ENCODE data around the gene NEK7.

Gene NEK7

GRCh38 chr1:198158735-198159589 lies 2.2 kb downstream of the NEK7 start:
- Histone ChIP-seq H2BK120ac (ENCODE audit: insufficient read depth, low read length, poor library complexity) (peak overlapping the region; percentile 73), H3K4me1 (ENCODE audit: control insufficient read depth in 1 of 2, insufficient read depth in 2 of 2, low read length in 2 of 2) (peaks cover 5 to 13% of the 10 kb centered on the region in 2 experiments), H3K18ac (ENCODE audit: low read length) (peak overlapping the region; percentile 89), H3K27me3 (ENCODE audit: insufficient read depth, low read length) (no peaks in the 10 kb centered on the region), H3K9me3 (ENCODE audit: insufficient read depth, low read depth, low read length) (no peaks in the 10 kb centered on the region), H4K8ac (ENCODE audit: low read depth, low read length) (peak overlapping the region; percentile 98), H3K4ac (ENCODE audit: low read depth, low read length) (peak overlapping the region; percentile 44), H4K12ac (ENCODE audit: low read depth, low read length) (peak overlapping the region; percentile 87), H2AK5ac (ENCODE audit: low read length) (no peak overlapping the region), H2BK5ac (ENCODE audit: low read depth, low read length, poor library complexity) (peak overlapping the region; percentile 80), H3K4me3 (ENCODE audit: low read depth, low read length) (peak overlapping the region; percentile 77), H3K23ac (ENCODE audit: low read length) (no peak overlapping the region), H3K4me2 (ENCODE audit: low read length) (peak overlapping the region; percentile 72), H3K36me3 (ENCODE audit: control insufficient read depth in 1 of 2, insufficient read depth in 2 of 2, low read length in 2 of 2) (no peaks in the 10 kb centered on the region), H4K91ac (ENCODE audit: low read depth, low read length) (peak overlapping the region; percentile 63), H2BK12ac (ENCODE audit: low read length) (no peak overlapping the region), H3K14ac (ENCODE audit: low read length) (peak overlapping the region; percentile 88), H3K27ac (ENCODE audit: low read depth, low read length) (peak overlapping the region; percentile 89), H3K79me1 (ENCODE audit: low read length) (peaks cover 25% of the 10 kb centered on the region), H3K9ac (ENCODE audit: low read length) (peak overlapping the region; percentile 94), H3K79me2 (ENCODE audit: control insufficient read depth, insufficient read depth, low read length, poor library complexity) (peaks cover 16% of the 10 kb centered on the region), H2AFZ (ENCODE audit: insufficient read depth, low read length, poor library complexity) (peak overlapping the region; percentile 87)
- DNase-seq, result peak; percentile 88 to 89
- no CpG with 5 or more reads among the region's 37 CpGs for WGBS (ENCODE audit: extremely low coverage, insufficient coverage, insufficient read length)

GRCh38 chr1:198160222-198160621 lies 3.4 kb downstream of the NEK7 start:
- H3K36me3 ChIP-seq (ENCODE audit: control insufficient read depth in 1 of 2, insufficient read depth in 2 of 2, low read length in 2 of 2), result no peaks in the 10 kb centered on the region
- no peak overlapping the region for H3K4ac ChIP-seq (ENCODE audit: low read depth, low read length)
- H3K4me3 ChIP-seq (ENCODE audit: low read depth, low read length), result no peak overlapping the region
- H3K14ac ChIP-seq (ENCODE audit: low read length), result no peak overlapping the region
- peaks cover 18% of the 10 kb centered on the region for H3K79me2 ChIP-seq (ENCODE audit: control insufficient read depth, insufficient read depth, low read length, poor library complexity)
- H3K9me3 ChIP-seq (ENCODE audit: insufficient read depth, low read depth, low read length), result no peaks in the 10 kb centered on the region
- DNase-seq, result peak in 1 of 2 donors; percentile 44
- no CpG with 5 or more reads among the region's 7 CpGs for WGBS (ENCODE audit: extremely low coverage, insufficient coverage, insufficient read length)
- H2AK5ac ChIP-seq (ENCODE audit: low read length), result no peak overlapping the region
- no peak overlapping the region for H3K27ac ChIP-seq (ENCODE audit: low read depth, low read length)
- no peak overlapping the region for H2BK12ac ChIP-seq (ENCODE audit: low read length)
- H3K4me1 ChIP-seq (ENCODE audit: control insufficient read depth in 1 of 2, insufficient read depth in 2 of 2, low read length in 2 of 2), result peaks cover 5 to 13% of the 10 kb centered on the region in 2 experiments
- no peaks in the 10 kb centered on the region for H3K27me3 ChIP-seq (ENCODE audit: insufficient read depth, low read length)
- no peak overlapping the region for H3K23ac ChIP-seq (ENCODE audit: low read length)
- H3K18ac ChIP-seq (ENCODE audit: low read length), result no peak overlapping the region
- no peak overlapping the region for H2BK120ac ChIP-seq (ENCODE audit: insufficient read depth, low read length, poor library complexity)
- H3K4me2 ChIP-seq (ENCODE audit: low read length), result no peak overlapping the region
- no peak overlapping the region for H2BK5ac ChIP-seq (ENCODE audit: low read depth, low read length, poor library complexity)
- no peak overlapping the region for H4K8ac ChIP-seq (ENCODE audit: low read depth, low read length)
- no peak overlapping the region for H2AFZ ChIP-seq (ENCODE audit: insufficient read depth, low read length, poor library complexity)
- H3K9ac ChIP-seq (ENCODE audit: low read length), result no peak overlapping the region
- H4K91ac ChIP-seq (ENCODE audit: low read depth, low read length), result no peak overlapping the region
- no peak overlapping the region for H4K12ac ChIP-seq (ENCODE audit: low read depth, low read length)
- H3K79me1 ChIP-seq (ENCODE audit: low read length), result peaks cover 25% of the 10 kb centered on the region

GRCh38 chr1:198160946-198161614 lies 4.3 kb downstream of the NEK7 start:
- no peaks in the 10 kb centered on the region for H3K9me3 ChIP-seq (ENCODE audit: insufficient read depth, low read depth, low read length)
- H3K27ac ChIP-seq (ENCODE audit: low read depth, low read length), result no peak overlapping the region
- H4K91ac ChIP-seq (ENCODE audit: low read depth, low read length), result no peak overlapping the region
- H4K12ac ChIP-seq (ENCODE audit: low read depth, low read length), result no peak overlapping the region
- H3K9ac ChIP-seq (ENCODE audit: low read length), result no peak overlapping the region
- no peak overlapping the region for H2BK5ac ChIP-seq (ENCODE audit: low read depth, low read length, poor library complexity)
- DNase-seq, result no peak
- no peaks in the 10 kb centered on the region for H3K27me3 ChIP-seq (ENCODE audit: insufficient read depth, low read length)
- H2AK5ac ChIP-seq (ENCODE audit: low read length), result no peak overlapping the region
- H2AFZ ChIP-seq (ENCODE audit: insufficient read depth, low read length, poor library complexity), result no peak overlapping the region
- H3K4me2 ChIP-seq (ENCODE audit: low read length), result no peak overlapping the region
- H3K18ac ChIP-seq (ENCODE audit: low read length), result no peak overlapping the region
- WGBS (ENCODE audit: extremely low coverage, insufficient coverage, insufficient read length), result no CpG with 5 or more reads among the region's 4 CpGs
- peaks cover 21% of the 10 kb centered on the region for H3K79me1 ChIP-seq (ENCODE audit: low read length)
- no peak overlapping the region for H3K14ac ChIP-seq (ENCODE audit: low read length)
- H2BK120ac ChIP-seq (ENCODE audit: insufficient read depth, low read length, poor library complexity), result no peak overlapping the region
- H3K36me3 ChIP-seq (ENCODE audit: control insufficient read depth in 1 of 2, insufficient read depth in 2 of 2, low read length in 2 of 2), result no peaks in the 10 kb centered on the region
- no peak overlapping the region for H2BK12ac ChIP-seq (ENCODE audit: low read length)
- H3K23ac ChIP-seq (ENCODE audit: low read length), result no peak overlapping the region
- peaks cover 18% of the 10 kb centered on the region for H3K79me2 ChIP-seq (ENCODE audit: control insufficient read depth, insufficient read depth, low read length, poor library complexity)
- no peak overlapping the region for H3K4ac ChIP-seq (ENCODE audit: low read depth, low read length)
- no peak overlapping the region for H4K8ac ChIP-seq (ENCODE audit: low read depth, low read length)
- peaks cover 2 to 10% of the 10 kb centered on the region in 2 experiments for H3K4me1 ChIP-seq (ENCODE audit: control insufficient read depth in 1 of 2, insufficient read depth in 2 of 2, low read length in 2 of 2)
- H3K4me3 ChIP-seq (ENCODE audit: low read depth, low read length), result no peak overlapping the region

- Histone ChIP-seq H2BK120ac (ENCODE audit: insufficient read depth, low read length, poor library complexity) (no peak overlapping the region), H2AK5ac (ENCODE audit: low read length) (no peak overlapping the region), H3K14ac (ENCODE audit: low read length) (no peak overlapping the region), H3K27me3 (ENCODE audit: insufficient read depth, low read length) (no peaks in the 10 kb centered on the region), H4K91ac (ENCODE audit: low read depth, low read length) (no peak overlapping the region), H3K9me3 (ENCODE audit: insufficient read depth, low read depth, low read length) (no peaks in the 10 kb centered on the region), H4K8ac (ENCODE audit: low read depth, low read length) (no peak overlapping the region), H3K18ac (ENCODE audit: low read length) (no peak overlapping the region), H3K9ac (ENCODE audit: low read length) (no peak overlapping the region), H3K23ac (ENCODE audit: low read length) (no peak overlapping the region), H3K27ac (ENCODE audit: low read depth, low read length) (peak overlapping the region; percentile 55), H3K4ac (ENCODE audit: low read depth, low read length) (no peak overlapping the region), H2BK12ac (ENCODE audit: low read length) (no peak overlapping the region), H3K4me1 (ENCODE audit: control insufficient read depth in 1 of 2, insufficient read depth in 2 of 2, low read length in 2 of 2) (peaks cover 2 to 10% of the 10 kb centered on the region in 2 experiments), H3K36me3 (ENCODE audit: control insufficient read depth in 1 of 2, insufficient read depth in 2 of 2, low read length in 2 of 2) (no peaks in the 10 kb centered on the region), H2AFZ (ENCODE audit: insufficient read depth, low read length, poor library complexity) (no peak overlapping the region), H3K4me3 (ENCODE audit: low read depth, low read length) (no peak overlapping the region), H2BK5ac (ENCODE audit: low read depth, low read length, poor library complexity) (no peak overlapping the region), H3K79me1 (ENCODE audit: low read length) (peaks cover 16% of the 10 kb centered on the region), H3K79me2 (ENCODE audit: control insufficient read depth, insufficient read depth, low read length, poor library complexity) (peaks cover 13% of the 10 kb centered on the region), H4K12ac (ENCODE audit: low read depth, low read length) (no peak overlapping the region), H3K4me2 (ENCODE audit: low read length) (peak overlapping the region; percentile 39)
- DNase-seq, result peak in 1 of 2 donors; percentile 20
- WGBS (ENCODE audit: extremely low coverage, insufficient coverage, insufficient read length), result no CpG with 5 or more reads among the region's 2 CpGs
Observed at GRCh38 chr1:198161718-198162090, 4.9 kb downstream of the NEK7 start.
